GM12878 (cell line): ENCODE data around the gene ZNF532. TPM values are rescaled to one million over a fixed set of nuclear protein-coding genes. Genes with fewer than 3 reads are reported as not detected.

Source experiments
- ATAC-seq: fragments of 200-7000 bp; cut with Tn5 transposase; 3 replicates; pipeline ENCODE4 v1.9.1; 2020; ENCODE audit warnings: mild to moderate bottlenecking, moderate library complexity
- BruUV-seq: library from RNA; stranded (reverse); fragments of 400-500 nt; replicated peaks from 2 replicates; lab custom pipeline; 2021; lab: Mats Ljungman, UMichigan
- CTCF ChIA-PET: fragments of 300-600 bp; sonication (Branson Sonifier 250); formaldehyde crosslinking; extraction: SDS; loops from one replicate; lab custom pipeline; 2021; ENCODE audit warnings: inconsistent platforms; lab: Yijun Ruan, JAX
- POLR2A ChIA-PET: fragments of 350-600 bp; formaldehyde crosslinking; extraction: SDS; loops from one replicate; lab custom pipeline; 2021; ENCODE audit warnings: inconsistent platforms; lab: Charles Lee
- RAD21 ChIA-PET: fragments of 300-600 bp; sonication (Branson Sonifier 250); formaldehyde crosslinking; loops from one replicate; lab custom pipeline; 2023; ENCODE audit warnings: antibody characterized with exemption; ENCODE audit not compliant: unreplicated experiment; lab: Charles Lee
- SMC1A ChIA-PET: fragments of 300-600 bp; sonication (Branson Sonifier 250); formaldehyde crosslinking; loops from one replicate; lab custom pipeline; 2023; ENCODE audit not compliant: unreplicated experiment, uncharacterized antibody; lab: Charles Lee
- DNase-seq: peaks from one replicate; pipeline ENCODE4 v3.0.0-alpha.2; 2011; ENCODE audit warnings: low read depth, low spot score
- FAIRE-seq: peaks from 3 replicates; lab custom pipeline; 2011; peaks lifted over from hg19 to GRCh38; lab: Jason Lieb, UNC
- H2AFZ ChIP-seq: 2 replicates; pipeline ENCODE4 v1.6.0; 2011; ENCODE audit warnings: low read depth, low read length, control low read depth; ENCODE audit not compliant: control insufficient read depth
- H3K27ac ChIP-seq: 2 replicates; pipeline ENCODE4 v1.5.1; 2011; ENCODE audit warnings: control low read depth; ENCODE audit not compliant: control insufficient read depth, insufficient read depth
- H3K27me3 ChIP-seq, 2 experiments: replicated peaks in 1 of 2; 2 replicates each; pipeline versions ENCODE4 v1.6.0 to v1.6.1; 2011; ENCODE audit warnings: low read length in 1 of 2; ENCODE audit not compliant: control insufficient read depth in 2 of 2, insufficient read depth in 2 of 2
- H3K36me3 ChIP-seq, 2 experiments: 2 replicates each; pipeline ENCODE4 v1.5.1; 2011; ENCODE audit warnings: low read length in 1 of 2; ENCODE audit not compliant: control insufficient read depth in 2 of 2, insufficient read depth in 2 of 2
- H3K4me1 ChIP-seq: 2 replicates; pipeline ENCODE4 v1.6.1; 2011; ENCODE audit warnings: mild to moderate bottlenecking, low read length, moderate library complexity, mixed read lengths; ENCODE audit not compliant: control insufficient read depth, insufficient read depth
- H3K4me2 ChIP-seq: 2 replicates; pipeline ENCODE4 v1.6.0; 2011; ENCODE audit warnings: control low read depth; ENCODE audit not compliant: control insufficient read depth, insufficient read depth
- H3K4me3 ChIP-seq: fragments of 200-600 bp; sonication (generic); 2 replicates; pipeline ENCODE4 v1.5.1; 2016
- H3K79me2 ChIP-seq: 2 replicates; pipeline ENCODE4 v1.6.0; 2011; ENCODE audit warnings: low read length; ENCODE audit not compliant: control insufficient read depth, insufficient read depth
- H3K9ac ChIP-seq: 2 replicates; pipeline ENCODE4 v1.8.0; 2011; ENCODE audit warnings: low read length, control low read depth, mixed read lengths; ENCODE audit not compliant: control insufficient read depth, insufficient read depth
- H3K9me3 ChIP-seq: replicated peaks from 3 replicates; pipeline ENCODE4 v1.5.1; 2011; ENCODE audit warnings: mild to moderate bottlenecking, low read length; ENCODE audit not compliant: control insufficient read depth, insufficient read depth
- H4K20me1 ChIP-seq: 2 replicates; pipeline ENCODE4 v1.6.0; 2011; ENCODE audit not compliant: control insufficient read depth, insufficient read depth
- DPF2 ChIP-seq: fragments of 450-650 bp; IDR thresholded peaks from 2 replicates; pipeline ENCODE4 v1.6.1; 2017; ENCODE audit warnings: mild to moderate bottlenecking
- FOXM1 ChIP-seq: IDR thresholded peaks from 2 replicates; pipeline ENCODE4 v1.6.1; 2012; ENCODE audit warnings: low read depth, mild to moderate bottlenecking, inconsistent platforms, low read length, moderate library complexity
- HDAC6 ChIP-seq: fragments of 200-600 bp; sonication (generic); IDR thresholded peaks from one replicate; pipeline ENCODE4 v1.8.0; 2017; ENCODE audit warnings: antibody characterized with exemption; ENCODE audit not compliant: unreplicated experiment
- JUNB ChIP-seq: IDR thresholded peaks from 2 replicates; pipeline ENCODE4 v1.6.1; 2016; ENCODE audit warnings: antibody characterized with exemption, mild to moderate bottlenecking
- NR2C1 ChIP-seq: fragments of 450-650 bp; IDR thresholded peaks from 2 replicates; pipeline ENCODE4 v1.6.1; 2017; ENCODE audit warnings: antibody characterized with exemption, mild to moderate bottlenecking, moderate library complexity
- NRF1 ChIP-seq: conservative IDR thresholded peaks from 2 replicates; pipeline ENCODE4 v1.6.1; 2011; ENCODE audit warnings: mild to moderate bottlenecking, low read depth, low read length, improper control_type of control experiment
- PBX3 ChIP-seq: IDR thresholded peaks from 2 replicates; pipeline ENCODE4 v1.6.1; 2011; ENCODE audit warnings: mild to moderate bottlenecking, low read depth, low read length, moderate library complexity; ENCODE audit not compliant: insufficient replicate concordance
- POLR2AphosphoS5 ChIP-seq: IDR thresholded peaks from 2 replicates; pipeline ENCODE4 v1.6.1; 2011; ENCODE audit warnings: mild to moderate bottlenecking, low read length, inconsistent platforms
- RBBP5 ChIP-seq: fragments of 200-600 bp; sonication (generic); conservative IDR thresholded peaks from 2 replicates; pipeline ENCODE4 v1.6.1; 2016
- ZNF207 ChIP-seq: fragments of 450-650 bp; IDR thresholded peaks from 2 replicates; pipeline ENCODE4 v1.6.1; 2014; ENCODE audit warnings: antibody characterized with exemption, mild to moderate bottlenecking, borderline replicate concordance
- ZNF24 ChIP-seq: fragments of 450-650 bp; IDR thresholded peaks from 2 replicates; pipeline ENCODE4 v1.6.1; 2017; ENCODE audit warnings: antibody characterized with exemption, mild to moderate bottlenecking
- WGBS: methylation state at CpG from one replicate; pipeline ENCODE4 v1.1.6; 2016; ENCODE audit warnings: low lambda C conversion rate; ENCODE audit not compliant: insufficient replicate concordance, insufficient coverage; ENCODE audit errors: missing lambda C conversion rate; 5-methylcytosine and 5-hydroxymethylcytosine counted together
- in situ Hi-C: fragments of 300-500 bp; cut with MboI; formaldehyde crosslinking; loops from 9 replicates; pipeline ENCODE4 v1.14.3; 2018; ENCODE audit warnings: mixed read lengths
- intact Hi-C: fragments of 100-400 bp; cut with micrococcal nuclease; formaldehyde crosslinking; loops from one replicate; pipeline ENCODE4 v1.14.2; 2022; ENCODE audit not compliant: unreplicated experiment
- polyA plus RNA-seq, 11 experiments: library from polyadenylated mRNA; depleted of rRNA in 4 of 11; unstranded in 6 of 11; stranded (reverse) in 5 of 11; fragments of >200 nt; fragmentation: Nextera tagmentation in 4 of 11; fragmentation: Illumina TruSeq in 1 of 11; extraction: Ambion mirVana in 4 of 11; extraction: Trizol in 1 of 11; gene quantifications; 1 replicate in 1 of 11; 2 replicates in 10 of 11; pipeline versions ENCODE4 v1.2.1 to v1.2.3, GENCODE V29; 2011 to 2016; ENCODE audit warnings: inconsistent platforms in 2 of 11, missing spikeins in 2 of 11, low read depth in 1 of 11
- total RNA-seq, 4 experiments: library from RNA; depleted of rRNA in 3 of 4; stranded (reverse); fragments of >200 nt in 3 of 4; fragmentation: Illumina TruSeq in 1 of 4; extraction: Trizol in 1 of 4; gene quantifications; 2 replicates each; pipeline versions ENCODE4 v1.2.1 to v1.2.3, GENCODE V29; 2013 to 2021
- TF ChIP-seq, protein P1 (sequence below): fragments of 450-650 bp; IDR thresholded peaks from 2 replicates; pipeline ENCODE4 v1.6.1; 2014; ENCODE audit warnings: mild to moderate bottlenecking
- TF ChIP-seq, protein P2 (sequence below): fragments of 450-650 bp; IDR thresholded peaks from 2 replicates; pipeline ENCODE4 v1.6.1; 2017; ENCODE audit warnings: mild to moderate bottlenecking
- TF ChIP-seq, protein P3 (sequence below), 3 experiments: IDR thresholded peaks in 2 of 3; conservative IDR thresholded peaks in 1 of 3; 2 replicates each; pipeline ENCODE4 v1.5.1; 2011; ENCODE audit warnings: low read depth in 3 of 3, low read length in 3 of 3, mild to moderate bottlenecking in 3 of 3, control low read depth in 2 of 3, moderate library complexity in 2 of 3, inconsistent platforms in 1 of 3, mixed read lengths in 1 of 3; ENCODE audit not compliant: control insufficient read depth in 2 of 3, insufficient read depth in 1 of 3; ENCODE audit errors: extremely low read depth in 1 of 3

ZNF532 gene
- total and polyA plus RNA-seq, 10 of the 15 experiments (the other 5 are each of a cell fraction or from before 2014, with no cell fraction given), result 0.44 to 3.4 (median 1.4) TPM

DNA sequence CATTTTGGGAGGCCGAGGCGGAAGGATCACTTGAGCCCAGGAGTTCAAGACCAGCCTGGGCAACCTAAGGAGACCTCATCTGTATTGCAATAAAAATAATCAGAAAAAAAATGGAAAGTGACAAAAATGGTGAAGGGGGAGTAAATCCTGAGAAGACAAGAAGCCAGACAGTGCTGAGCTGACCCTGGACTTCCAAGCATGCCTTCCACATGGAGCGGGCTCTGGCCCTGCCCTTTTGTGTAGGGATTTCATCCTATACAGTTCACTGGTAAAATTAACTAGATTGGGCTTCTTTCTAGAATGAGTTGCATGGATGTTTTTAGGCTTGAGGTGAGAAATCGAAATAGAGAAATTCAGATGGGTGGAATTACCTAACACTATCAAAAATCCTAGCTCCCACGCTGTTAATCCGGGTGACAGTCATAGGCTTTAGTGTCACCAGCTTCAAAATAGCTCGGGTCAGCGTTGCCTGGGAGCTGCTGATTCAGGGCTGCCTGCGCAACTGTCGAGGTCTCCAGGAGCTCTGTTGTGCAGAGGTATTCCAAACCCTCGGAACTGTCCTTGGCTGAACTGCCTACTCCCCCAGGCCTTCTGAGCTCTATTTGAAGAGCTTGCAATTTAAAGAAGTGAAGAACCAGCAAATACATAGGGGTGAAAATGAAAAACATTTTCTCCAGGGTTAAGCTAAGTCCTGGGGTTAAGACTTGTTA lies 21.5 kb upstream of the ZNF532 start:
- FAIRE-seq, result no peak
- ChIA-PET SMC1A (interaction anchor here (0.9 to 1.5 kb wide), 3 partner anchors 9 to 23 kb away, joined by 3 to 4 read pairs (median 3); no protein-coding TSS in a partner anchor), POLR2A (no interaction called here), CTCF (interaction anchor here (2.0 kb wide), 1 partner anchor 12 kb away, joined by 5 read pairs; no protein-coding TSS in a partner anchor), RAD21 (interaction anchor here (0.8 to 1.2 kb wide), 2 partner anchors 13 to 23 kb away, joined by 3 read pairs; no protein-coding TSS in a partner anchor)
- H3K36me3 ChIP-seq, result no peaks in the 10 kb centered on the region
- H3K4me3 ChIP-seq, result no peak overlapping the region
- no peak overlapping the region for H3K4me2 ChIP-seq
- no peaks in the 10 kb centered on the region; the same call in 2 of the 3 replicates for H3K9me3 ChIP-seq
- no peaks in the 10 kb centered on the region for H3K79me2 ChIP-seq
- ATAC-seq, result no peak
- H2AFZ ChIP-seq, result no peak overlapping the region
- no peak for DNase-seq
- H3K27me3 ChIP-seq, result peaks cover 0 to 2% of the 10 kb centered on the region in 2 experiments; a peak in 1 of 4 replicates
- no peak overlapping the region for H3K27ac ChIP-seq
- BruUV-seq, result no TSS peak
- 53% methylated on average over 11 of the region's 11 CpGs for WGBS
- no peak overlapping the region for H3K9ac ChIP-seq
- intact Hi-C loops, result no loop called here
- in situ Hi-C loops, result no loop called here
- TF ChIP-seq ZNF207 (no peak), POLR2AphosphoS5 (no peak), DPF2 (no peak), ZNF24 (no peak), JUNB (no peak), RBBP5 (no peak), FOXM1 (no peak), NRF1 (no peak), PBX3 (no peak), HDAC6 (no peak), NR2C1 (no peak)
- TF ChIP-seq, protein P1, sequence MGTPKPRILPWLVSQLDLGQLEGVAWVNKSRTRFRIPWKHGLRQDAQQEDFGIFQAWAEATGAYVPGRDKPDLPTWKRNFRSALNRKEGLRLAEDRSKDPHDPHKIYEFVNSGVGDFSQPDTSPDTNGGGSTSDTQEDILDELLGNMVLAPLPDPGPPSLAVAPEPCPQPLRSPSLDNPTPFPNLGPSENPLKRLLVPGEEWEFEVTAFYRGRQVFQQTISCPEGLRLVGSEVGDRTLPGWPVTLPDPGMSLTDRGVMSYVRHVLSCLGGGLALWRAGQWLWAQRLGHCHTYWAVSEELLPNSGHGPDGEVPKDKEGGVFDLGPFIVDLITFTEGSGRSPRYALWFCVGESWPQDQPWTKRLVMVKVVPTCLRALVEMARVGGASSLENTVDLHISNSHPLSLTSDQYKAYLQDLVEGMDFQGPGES, result no peak
- TF ChIP-seq, protein P2, sequence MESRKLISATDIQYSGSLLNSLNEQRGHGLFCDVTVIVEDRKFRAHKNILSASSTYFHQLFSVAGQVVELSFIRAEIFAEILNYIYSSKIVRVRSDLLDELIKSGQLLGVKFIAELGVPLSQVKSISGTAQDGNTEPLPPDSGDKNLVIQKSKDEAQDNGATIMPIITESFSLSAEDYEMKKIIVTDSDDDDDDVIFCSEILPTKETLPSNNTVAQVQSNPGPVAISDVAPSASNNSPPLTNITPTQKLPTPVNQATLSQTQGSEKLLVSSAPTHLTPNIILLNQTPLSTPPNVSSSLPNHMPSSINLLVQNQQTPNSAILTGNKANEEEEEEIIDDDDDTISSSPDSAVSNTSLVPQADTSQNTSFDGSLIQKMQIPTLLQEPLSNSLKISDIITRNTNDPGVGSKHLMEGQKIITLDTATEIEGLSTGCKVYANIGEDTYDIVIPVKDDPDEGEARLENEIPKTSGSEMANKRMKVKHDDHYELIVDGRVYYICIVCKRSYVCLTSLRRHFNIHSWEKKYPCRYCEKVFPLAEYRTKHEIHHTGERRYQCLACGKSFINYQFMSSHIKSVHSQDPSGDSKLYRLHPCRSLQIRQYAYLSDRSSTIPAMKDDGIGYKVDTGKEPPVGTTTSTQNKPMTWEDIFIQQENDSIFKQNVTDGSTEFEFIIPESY, result no peak
- TF ChIP-seq, protein P3, sequence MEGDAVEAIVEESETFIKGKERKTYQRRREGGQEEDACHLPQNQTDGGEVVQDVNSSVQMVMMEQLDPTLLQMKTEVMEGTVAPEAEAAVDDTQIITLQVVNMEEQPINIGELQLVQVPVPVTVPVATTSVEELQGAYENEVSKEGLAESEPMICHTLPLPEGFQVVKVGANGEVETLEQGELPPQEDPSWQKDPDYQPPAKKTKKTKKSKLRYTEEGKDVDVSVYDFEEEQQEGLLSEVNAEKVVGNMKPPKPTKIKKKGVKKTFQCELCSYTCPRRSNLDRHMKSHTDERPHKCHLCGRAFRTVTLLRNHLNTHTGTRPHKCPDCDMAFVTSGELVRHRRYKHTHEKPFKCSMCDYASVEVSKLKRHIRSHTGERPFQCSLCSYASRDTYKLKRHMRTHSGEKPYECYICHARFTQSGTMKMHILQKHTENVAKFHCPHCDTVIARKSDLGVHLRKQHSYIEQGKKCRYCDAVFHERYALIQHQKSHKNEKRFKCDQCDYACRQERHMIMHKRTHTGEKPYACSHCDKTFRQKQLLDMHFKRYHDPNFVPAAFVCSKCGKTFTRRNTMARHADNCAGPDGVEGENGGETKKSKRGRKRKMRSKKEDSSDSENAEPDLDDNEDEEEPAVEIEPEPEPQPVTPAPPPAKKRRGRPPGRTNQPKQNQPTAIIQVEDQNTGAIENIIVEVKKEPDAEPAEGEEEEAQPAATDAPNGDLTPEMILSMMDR (IDR thresholded peaks at IDR 0.05 in 2 of 3, conservative IDR thresholded peaks at IDR 0.05 in 1 of 3; ENCODE audit: control insufficient read depth in 2 of 3, extremely low read depth in 1 of 3, insufficient read depth in 1 of 3, low read depth in 3 of 3, low read length in 3 of 3), result no peak
- peaks cover 3% of the 10 kb centered on the region; the same call in 1 of the 2 replicates for H3K4me1 ChIP-seq
- no peaks in the 10 kb centered on the region for H4K20me1 ChIP-seq
